Tibial nerve (tissue), 4 donors: ENCODE data around the gene SOX30. TPM values are rescaled to one million over a fixed set of nuclear protein-coding genes. Genes with fewer than 3 reads are reported as not detected.
"Not testable (repeated sequence)": the region's sequence is repeated elsewhere in the genome, so short reads cannot be mapped to it uniquely, and the experiment has no call there.

Experiments used
- DNase-seq, 2 donors: peaks; one replicate each; pipeline ENCODE4 v3.0.0-alpha.2; 2019; ENCODE audit warnings: low spot score in 2 of 2
- H3K27ac ChIP-seq, 4 donors: fragments of 200-600 bp; sonication (generic) in 3 of 4; one replicate each; pipeline ENCODE4 v1.5.1; 2017 to 2019; ENCODE audit warnings: mild to moderate bottlenecking in 1 of 4
- H3K27me3 ChIP-seq, 2 donors: fragments of 200-600 bp; sonication (generic) in 1 of 2; one replicate each; pipeline versions ENCODE4 v1.5.1 to v1.6.0; 2017 to 2019
- H3K36me3 ChIP-seq, 3 donors: fragments of 200-600 bp; sonication (generic); one replicate each; pipeline ENCODE4 v1.5.1; 2018 to 2019
- H3K4me1 ChIP-seq, 4 donors: fragments of 200-600 bp; sonication (generic) in 3 of 4; one replicate each; pipeline ENCODE4 v1.5.1; 2017 to 2019
- H3K4me3 ChIP-seq, 4 donors: fragments of 200-600 bp; sonication (generic) in 3 of 4; one replicate each; pipeline ENCODE4 v1.5.1; 2017 to 2019; ENCODE audit warnings: mild to moderate bottlenecking in 1 of 4, moderate library complexity in 1 of 4
- H3K9me3 ChIP-seq, 4 donors: fragments of 200-600 bp; sonication (generic) in 3 of 4; one replicate each; pipeline ENCODE4 v1.5.1; 2017 to 2019
- CTCF ChIP-seq, 5 experiments: fragments of 200-600 bp in 3 of 5; fragments of 450-650 bp in 2 of 5; sonication (generic) in 3 of 5; IDR thresholded peaks; one replicate each; pipeline ENCODE4 v1.5.1; 2016 to 2019; ENCODE audit warnings: antibody characterized with exemption in 5 of 5, mild to moderate bottlenecking in 3 of 5, moderate library complexity in 2 of 5
- EP300 ChIP-seq, 2 donors: sonication (generic); formaldehyde crosslinking; IDR thresholded peaks; one replicate each; pipeline ENCODE4 v1.6.1; 2017; ENCODE audit warnings: antibody characterized with exemption in 2 of 2, mild to moderate bottlenecking in 1 of 2
- POLR2A ChIP-seq, 2 donors: fragments of 450-650 bp; IDR thresholded peaks; one replicate each; pipeline ENCODE4 v1.6.1; 2017; ENCODE audit warnings: antibody characterized with exemption in 2 of 2, mild to moderate bottlenecking in 2 of 2, moderate library complexity in 2 of 2
- WGBS, 2 donors: methylation state at CpG; one replicate each; pipeline ENCODE4 v1.1.5; 2018; 5-methylcytosine and 5-hydroxymethylcytosine counted together
- total RNA-seq, 4 donors: library from RNA; depleted of rRNA; stranded (reverse); fragments of >200 nt; gene quantifications; one replicate each; pipeline ENCODE4 v1.1.0, GENCODE V29; 2016

The SOX30 gene
- total RNA-seq: under 1 TPM in 1 of 4 donors, not detected in 3; 0.20 TPM

GRCh38 chr5:157652377-157652692, at the start of gene SOX30:
TSS of gene SOX30 (minus strand) at chr5:157652438. CDS start at chr5:157652078, 360 bp downstream.
- DNase-seq: no peak
- WGBS, 2 donors: 93 to 97% methylated on average over 15 of the region's 15 CpGs
- peaks cover 0 to 7% (median 0%) of the 10 kb centered on the region in 4 donors for H3K9me3 ChIP-seq
- peaks cover 0 to 12% of the 10 kb centered on the region in 2 donors for H3K27me3 ChIP-seq
- H3K36me3 ChIP-seq: no peaks in the 10 kb centered on the region
- peaks cover 0 to 10% (median 0%) of the 10 kb centered on the region in 4 donors for H3K4me1 ChIP-seq
- peak within 1 kb of the TSS in 2 of 4 donors; percentile 29 to 62 for H3K27ac ChIP-seq
- H3K4me3 ChIP-seq: peak within 1 kb of the TSS; percentile 19 to 56 (median 40)
- TF ChIP-seq EP300 (IDR thresholded peaks at IDR 0.05) (no peak), POLR2A (IDR thresholded peaks at IDR 0.05) (no peak), CTCF (IDR thresholded peaks at IDR 0.05) (no peak)

GRCh38 chr5:157698674-157699073, 46.4 kb upstream of the SOX30 start:
- H3K36me3 ChIP-seq, H3K4me1 ChIP-seq, H3K27me3 ChIP-seq, DNase-seq, H3K4me3 ChIP-seq, H3K27ac ChIP-seq: not testable (repeated sequence)
- WGBS, 2 donors: 70 to 72% methylated on average over 4 of the region's 4 CpGs
- peaks cover 0 to 23% (median 0%) of the 10 kb centered on the region in 4 donors for H3K9me3 ChIP-seq

GRCh38 chr5:157696154-157696553, 43.9 kb upstream of the SOX30 start:
- H3K27ac ChIP-seq, DNase-seq, H3K36me3 ChIP-seq, H3K4me3 ChIP-seq, H3K27me3 ChIP-seq, H3K4me1 ChIP-seq: not testable (repeated sequence)
- H3K9me3 ChIP-seq: peaks cover 0 to 18% (median 0%) of the 10 kb centered on the region in 4 donors
- WGBS, 2 donors: 98 to 100% methylated on average over 3 of the region's 3 CpGs

GRCh38 chr5:157693816-157694215, 41.6 kb upstream of the SOX30 start:
- H3K4me1 ChIP-seq, H3K36me3 ChIP-seq, H3K4me3 ChIP-seq, H3K27me3 ChIP-seq, H3K27ac ChIP-seq, DNase-seq: not testable (repeated sequence)
- peaks cover 0 to 18% (median 0%) of the 10 kb centered on the region in 4 donors for H3K9me3 ChIP-seq
- WGBS, 2 donors: 86 to 91% methylated on average over 15 to 24 of the region's 25 CpGs

- WGBS, 2 donors: 83 to 86% methylated on average over 33 to 53 of the region's 53 CpGs
- Histone ChIP-seq H3K4me3 (peak overlapping the region in 1 of 4 donors; percentile 8), H3K36me3 (no peaks in the 10 kb centered on the region), H3K4me1 (peaks cover 0 to 5% (median 0%) of the 10 kb centered on the region in 4 donors), H3K27me3 (no peaks in the 10 kb centered on the region), H3K9me3 (peaks cover 0 to 6% (median 0%) of the 10 kb centered on the region in 4 donors), H3K27ac (no peak overlapping the region)
- TF ChIP-seq POLR2A (IDR thresholded peaks at IDR 0.05) (no peak), CTCF (IDR thresholded peaks at IDR 0.05) (no peak), EP300 (IDR thresholded peaks at IDR 0.05) (no peak)
- DNase-seq: no peak
These were observed 38.6 kb upstream of the SOX30 start for GRCh38 chr5:157690690-157691433.

GRCh38 chr5:157689942-157690689, 37.9 kb upstream of the SOX30 start:
- peak overlapping the region in 1 of 4 donors; percentile 8 for H3K4me3 ChIP-seq
- WGBS, 2 donors: 73 to 80% methylated on average over 42 to 45 of the region's 52 CpGs
- H3K27ac ChIP-seq: no peak overlapping the region
- TF ChIP-seq EP300 (IDR thresholded peaks at IDR 0.05) (no peak), CTCF (IDR thresholded peaks at IDR 0.05) (no peak), POLR2A (IDR thresholded peaks at IDR 0.05) (no peak)
- DNase-seq: no peak
- H3K9me3 ChIP-seq: peaks cover 0 to 6% (median 0%) of the 10 kb centered on the region in 4 donors
- no peaks in the 10 kb centered on the region for H3K27me3 ChIP-seq
- H3K36me3 ChIP-seq: no peaks in the 10 kb centered on the region
- H3K4me1 ChIP-seq: peaks cover 0 to 5% (median 0%) of the 10 kb centered on the region in 4 donors
